GM23248 (cell line): ENCODE results near the gene PTCSC3.

Experiments
- EZH2 ChIP-seq: fragments of 200-600 bp; sonication (generic); IDR thresholded peaks from 2 replicates; pipeline ENCODE4 v1.6.1; 2018; ENCODE audit warnings: antibody characterized with exemption, mild to moderate bottlenecking; ENCODE audit not compliant: insufficient read depth, poor library complexity, severe bottlenecking
- EZH2phosphoT487 ChIP-seq: fragments of 200-600 bp; sonication (generic); IDR thresholded peaks from 2 replicates; pipeline ENCODE4 v1.6.1; 2018; ENCODE audit warnings: antibody characterized with exemption, moderate library complexity, mild to moderate bottlenecking, low read depth; ENCODE audit not compliant: insufficient read depth

- TF ChIP-seq EZH2 (no peak), EZH2phosphoT487 (no peak)
Measured at GRCh38 chr14:36192530-36192929, 16.0 kb upstream of the PTCSC3 start.
